ENCODE measurements around the gene GHR. TPM values are rescaled to one million over a fixed set of nuclear protein-coding genes. Genes with fewer than 3 reads are reported as not detected.

Gene GHR
- total RNA-seq, 2 experiments from 2014 or later = not detected

- TF ChIP-seq, protein P1, sequence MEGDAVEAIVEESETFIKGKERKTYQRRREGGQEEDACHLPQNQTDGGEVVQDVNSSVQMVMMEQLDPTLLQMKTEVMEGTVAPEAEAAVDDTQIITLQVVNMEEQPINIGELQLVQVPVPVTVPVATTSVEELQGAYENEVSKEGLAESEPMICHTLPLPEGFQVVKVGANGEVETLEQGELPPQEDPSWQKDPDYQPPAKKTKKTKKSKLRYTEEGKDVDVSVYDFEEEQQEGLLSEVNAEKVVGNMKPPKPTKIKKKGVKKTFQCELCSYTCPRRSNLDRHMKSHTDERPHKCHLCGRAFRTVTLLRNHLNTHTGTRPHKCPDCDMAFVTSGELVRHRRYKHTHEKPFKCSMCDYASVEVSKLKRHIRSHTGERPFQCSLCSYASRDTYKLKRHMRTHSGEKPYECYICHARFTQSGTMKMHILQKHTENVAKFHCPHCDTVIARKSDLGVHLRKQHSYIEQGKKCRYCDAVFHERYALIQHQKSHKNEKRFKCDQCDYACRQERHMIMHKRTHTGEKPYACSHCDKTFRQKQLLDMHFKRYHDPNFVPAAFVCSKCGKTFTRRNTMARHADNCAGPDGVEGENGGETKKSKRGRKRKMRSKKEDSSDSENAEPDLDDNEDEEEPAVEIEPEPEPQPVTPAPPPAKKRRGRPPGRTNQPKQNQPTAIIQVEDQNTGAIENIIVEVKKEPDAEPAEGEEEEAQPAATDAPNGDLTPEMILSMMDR (conservative IDR thresholded peaks at IDR 0.05; ENCODE audit: low read length) = no peak
- TF ChIP-seq EZH2phosphoT487 (IDR thresholded peaks at IDR 0.05; ENCODE audit: borderline replicate concordance, low read depth, low read length) = no peak
- Histone ChIP-seq H2AFZ (ENCODE audit: low read length) (no peak overlapping the region), H3K9me3 (ENCODE audit: low read length) (no peaks in the 10 kb centered on the region), H3K4me2 (ENCODE audit: low read length) (no peak overlapping the region), H3K27ac (ENCODE audit: low read depth, low read length, poor library complexity, severe bottlenecking) (no peak overlapping the region), H3K4me3 (ENCODE audit: low read depth, low read length, poor library complexity, severe bottlenecking) (no peak overlapping the region), H4K20me1 (ENCODE audit: insufficient read depth, low read length) (no peaks in the 10 kb centered on the region), H3K9me2 (ENCODE audit: insufficient read depth, low read length) (no peaks in the 10 kb centered on the region), H3K36me3 (ENCODE audit: insufficient read depth, low read length) (no peaks in the 10 kb centered on the region), H3K4me1 (ENCODE audit: insufficient read depth, low read length, poor library complexity, severe bottlenecking) (no peaks in the 10 kb centered on the region), H3K79me2 (ENCODE audit: insufficient read depth, low read depth, low read length) (no peaks in the 10 kb centered on the region)
- BruUV-seq (replicated peaks) = no TSS peak
- ChIA-PET CTCF (ENCODE audit: unreplicated experiment) (no interaction called here), POLR2A (interaction anchor here (0.7 kb wide), 1 partner anchor 13 kb away, joined by 3 read pairs; no protein-coding TSS in a partner anchor)
- intact Hi-C loops (cut with micrococcal nuclease; ENCODE audit: unreplicated experiment) = no loop called here
- no peak for DNase-seq (ENCODE audit: low spot score)
These were observed 169.3 kb downstream of the GHR start for GRCh38 chr5:42592401-42593140.

- Histone ChIP-seq H3K27ac (ENCODE audit: low read depth, low read length, poor library complexity, severe bottlenecking) (no peak overlapping the region), H3K79me2 (ENCODE audit: insufficient read depth, low read depth, low read length) (no peaks in the 10 kb centered on the region), H3K4me3 (ENCODE audit: low read depth, low read length, poor library complexity, severe bottlenecking) (no peak overlapping the region), H4K20me1 (ENCODE audit: insufficient read depth, low read length) (no peaks in the 10 kb centered on the region), H3K4me1 (ENCODE audit: insufficient read depth, low read length, poor library complexity, severe bottlenecking) (no peaks in the 10 kb centered on the region), H3K9me2 (ENCODE audit: insufficient read depth, low read length) (no peaks in the 10 kb centered on the region), H2AFZ (ENCODE audit: low read length) (no peak overlapping the region), H3K36me3 (ENCODE audit: insufficient read depth, low read length) (no peaks in the 10 kb centered on the region), H3K9me3 (ENCODE audit: low read length) (no peaks in the 10 kb centered on the region), H3K4me2 (ENCODE audit: low read length) (no peak overlapping the region)
- BruUV-seq (replicated peaks) = no TSS peak
- TF ChIP-seq, protein P1 (conservative IDR thresholded peaks at IDR 0.05; ENCODE audit: low read length) = no peak
- TF ChIP-seq EZH2phosphoT487 (IDR thresholded peaks at IDR 0.05; ENCODE audit: borderline replicate concordance, low read depth, low read length) = no peak
- no peak for DNase-seq (ENCODE audit: low spot score)
- intact Hi-C loops (cut with micrococcal nuclease; ENCODE audit: unreplicated experiment) = no loop called here
- POLR2A ChIA-PET = interaction anchor here (0.7 kb wide), 1 partner anchor 12 kb away, joined by 3 read pairs; no protein-coding TSS in a partner anchor
- CTCF ChIA-PET (ENCODE audit: unreplicated experiment) = no interaction called here
These were observed 170.4 kb downstream of the GHR start for GRCh38 chr5:42593591-42593990.

DNA sequence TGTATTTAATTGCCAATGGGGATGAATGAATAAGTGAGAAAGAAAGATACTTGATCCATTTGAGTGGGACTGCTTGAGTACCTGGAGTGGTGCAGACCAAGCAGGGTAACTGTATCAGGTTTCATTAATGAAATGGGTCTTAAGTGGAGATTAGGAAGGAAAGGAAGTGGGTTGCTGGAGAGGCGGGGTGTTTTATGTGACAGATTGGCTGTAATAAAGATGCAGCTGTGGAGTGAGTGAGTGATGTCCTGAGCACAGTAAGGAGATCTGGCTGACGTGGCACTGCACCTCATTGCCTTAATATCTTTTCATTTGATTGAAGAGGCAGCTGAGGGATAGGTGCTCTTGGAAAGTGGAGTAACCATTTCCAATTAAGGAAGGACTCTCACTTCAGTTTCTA, 172.4 kb downstream of the GHR start:
- H3K4me2 ChIP-seq (ENCODE audit: low read length) = no peak overlapping the region
- H3K9me2 ChIP-seq (ENCODE audit: insufficient read depth, low read length) = no peaks in the 10 kb centered on the region
- no peak overlapping the region for H2AFZ ChIP-seq (ENCODE audit: low read length)
- ChIA-PET CTCF (ENCODE audit: unreplicated experiment) (no interaction called here), POLR2A (no interaction called here)
- H3K36me3 ChIP-seq (ENCODE audit: insufficient read depth, low read length) = no peaks in the 10 kb centered on the region
- H3K4me3 ChIP-seq (ENCODE audit: low read depth, low read length, poor library complexity, severe bottlenecking) = no peak overlapping the region
- H3K27ac ChIP-seq (ENCODE audit: low read depth, low read length, poor library complexity, severe bottlenecking) = no peak overlapping the region
- no peaks in the 10 kb centered on the region for H3K9me3 ChIP-seq (ENCODE audit: low read length)
- H4K20me1 ChIP-seq (ENCODE audit: insufficient read depth, low read length) = no peaks in the 10 kb centered on the region
- no TSS peak for BruUV-seq (replicated peaks)
- H3K4me1 ChIP-seq (ENCODE audit: insufficient read depth, low read length, poor library complexity, severe bottlenecking) = no peaks in the 10 kb centered on the region
- DNase-seq (ENCODE audit: low spot score) = no peak
- H3K79me2 ChIP-seq (ENCODE audit: insufficient read depth, low read depth, low read length) = no peaks in the 10 kb centered on the region
- TF ChIP-seq EZH2phosphoT487 (IDR thresholded peaks at IDR 0.05; ENCODE audit: borderline replicate concordance, low read depth, low read length) = no peak
- TF ChIP-seq, protein P1 (conservative IDR thresholded peaks at IDR 0.05; ENCODE audit: low read length) = no peak
- intact Hi-C loops (cut with micrococcal nuclease; ENCODE audit: unreplicated experiment) = no loop called here
